Tibial nerve (tissue), 3 donors: ENCODE measurements around the gene ARHGEF4.

Source experiments
- POLR2A ChIP-seq, 2 donors: fragments of 450-650 bp; IDR thresholded peaks; one replicate each; pipeline ENCODE4 v1.6.1; 2017; ENCODE audit warnings: antibody characterized with exemption in 2 of 2, mild to moderate bottlenecking in 2 of 2, moderate library complexity in 2 of 2
- TF ChIP-seq, protein P1 (sequence below), 5 experiments: fragments of 200-600 bp in 3 of 5; fragments of 450-650 bp in 2 of 5; sonication (generic) in 3 of 5; IDR thresholded peaks; one replicate each; pipeline ENCODE4 v1.5.1; 2016 to 2019; ENCODE audit warnings: antibody characterized with exemption in 5 of 5, mild to moderate bottlenecking in 3 of 5, moderate library complexity in 2 of 5

DNA sequence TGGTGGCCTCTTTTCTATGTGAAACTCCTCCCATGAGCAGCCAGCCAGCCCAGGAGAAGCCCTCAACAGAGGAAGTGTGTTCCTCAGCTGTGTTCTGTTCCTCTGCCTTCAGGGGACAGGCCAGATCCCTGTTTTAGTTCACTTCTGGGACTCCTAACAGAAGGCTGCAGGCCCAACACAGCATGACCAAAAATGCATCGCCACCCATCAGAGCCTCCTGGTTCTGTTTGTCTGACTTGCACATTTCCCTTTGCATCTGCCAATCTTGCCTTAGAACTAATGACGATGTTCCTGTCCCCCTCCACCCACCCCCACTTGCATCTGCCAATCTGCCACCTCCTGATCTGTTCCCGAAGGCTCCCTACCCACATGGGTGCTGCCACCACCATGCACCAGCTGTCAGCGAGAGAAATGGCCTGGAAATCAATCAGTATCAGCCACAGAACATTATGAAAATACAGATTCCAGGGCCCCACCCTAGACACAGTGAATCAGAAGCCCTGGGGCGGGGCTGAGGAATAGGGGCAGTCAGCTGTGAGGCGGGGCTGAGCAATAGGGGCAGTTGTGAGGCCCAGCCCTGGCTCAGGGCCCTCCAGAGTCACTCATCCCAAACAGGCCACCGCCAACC lies 205.5 kb downstream of the ARHGEF4 start:
- TF ChIP-seq, protein P1, sequence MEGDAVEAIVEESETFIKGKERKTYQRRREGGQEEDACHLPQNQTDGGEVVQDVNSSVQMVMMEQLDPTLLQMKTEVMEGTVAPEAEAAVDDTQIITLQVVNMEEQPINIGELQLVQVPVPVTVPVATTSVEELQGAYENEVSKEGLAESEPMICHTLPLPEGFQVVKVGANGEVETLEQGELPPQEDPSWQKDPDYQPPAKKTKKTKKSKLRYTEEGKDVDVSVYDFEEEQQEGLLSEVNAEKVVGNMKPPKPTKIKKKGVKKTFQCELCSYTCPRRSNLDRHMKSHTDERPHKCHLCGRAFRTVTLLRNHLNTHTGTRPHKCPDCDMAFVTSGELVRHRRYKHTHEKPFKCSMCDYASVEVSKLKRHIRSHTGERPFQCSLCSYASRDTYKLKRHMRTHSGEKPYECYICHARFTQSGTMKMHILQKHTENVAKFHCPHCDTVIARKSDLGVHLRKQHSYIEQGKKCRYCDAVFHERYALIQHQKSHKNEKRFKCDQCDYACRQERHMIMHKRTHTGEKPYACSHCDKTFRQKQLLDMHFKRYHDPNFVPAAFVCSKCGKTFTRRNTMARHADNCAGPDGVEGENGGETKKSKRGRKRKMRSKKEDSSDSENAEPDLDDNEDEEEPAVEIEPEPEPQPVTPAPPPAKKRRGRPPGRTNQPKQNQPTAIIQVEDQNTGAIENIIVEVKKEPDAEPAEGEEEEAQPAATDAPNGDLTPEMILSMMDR (IDR thresholded peaks at IDR 0.05), result no peak
- TF ChIP-seq POLR2A (IDR thresholded peaks at IDR 0.05), result no peak
